ENCODE results near the gene RBM23. TPM values are rescaled to one million over a fixed set of nuclear protein-coding genes. Genes with fewer than 3 reads are reported as not detected.

Gene RBM23
- total RNA-seq, 1 experiment from 2014 or later, result 78.9 TPM

GRCh38 chr14:22929961-22930364 lies 11.0 kb upstream of the RBM23 start:
- Histone ChIP-seq H3K4me3 (ENCODE audit: low read length) (peak overlapping the region; percentile 90), H3K79me2 (ENCODE audit: low read length) (peaks cover 39% of the 10 kb centered on the region), H3F3A (ENCODE audit: low read length, unreplicated experiment) (no peaks in the 10 kb centered on the region), H3K9me3 (ENCODE audit: low read length) (no peaks in the 10 kb centered on the region), H3K9ac (ENCODE audit: low read length) (peak overlapping the region; percentile 29), H3K9me2 (replicated peaks; ENCODE audit: low read length) (no peaks in the 10 kb centered on the region), H2AFZ (ENCODE audit: low read length) (peak overlapping the region; percentile 53), H3K36me3 (ENCODE audit: low read depth, low read length) (peaks cover 8% of the 10 kb centered on the region; the same call in 1 of the 2 replicates), H3K27me3 (ENCODE audit: low read length) (no peaks in the 10 kb centered on the region), H3K4me1 (ENCODE audit: insufficient read depth, low read length) (peaks cover 30% of the 10 kb centered on the region), H4K20me1 (ENCODE audit: low read length) (no peaks in the 10 kb centered on the region), H3K4me2 (ENCODE audit: low read length) (peak overlapping the region; percentile 76), H3K27ac (ENCODE audit: low read length) (peak overlapping the region; percentile 3; the same call in 1 of the 2 replicates)
- ATAC-seq, result peak; percentile 1; the same call in 1 of the 2 replicates
- TF ChIP-seq EZH2phosphoT487 (IDR thresholded peaks at IDR 0.05; ENCODE audit: borderline replicate concordance, low read length) (no peak), CTCF (conservative IDR thresholded peaks at IDR 0.05; ENCODE audit: low read depth, low read length) (no peak)
- ChIA-PET POLR2A (ENCODE audit: unreplicated experiment) (interaction anchor here (0.6 to 1.0 kb wide), 4 partner anchors 10 to 641 kb away, joined by 3 to 7 read pairs (median 4); no protein-coding TSS in a partner anchor), CTCF (interaction anchor here (0.6 to 2.1 kb wide), 6 partner anchors 11 to 540 kb away, joined by 3 to 18 read pairs (median 8); partner anchors contain the start of genes AJUBA, HAUS4, NGDN and RBM23)
- intact Hi-C loops (cut with micrococcal nuclease), result loop anchor here (1.0 to 5.0 kb wide), 4 partner anchors 11 to 58 kb away; partner anchors contain the start of genes LRP10 and RBM23
- no peak for DNase-seq
- no TSS peak for BruUV-seq (replicated peaks)

- peak within 1 kb of the TSS; percentile 90 for H3K4me3 ChIP-seq (ENCODE audit: low read length)
- H3K4me1 ChIP-seq (ENCODE audit: insufficient read depth, low read length), result peaks cover 30% of the 10 kb centered on the region
- peaks cover 14% of the 10 kb centered on the region for H3K36me3 ChIP-seq (ENCODE audit: low read depth, low read length)
- H4K20me1 ChIP-seq (ENCODE audit: low read length), result no peaks in the 10 kb centered on the region
- ATAC-seq, result peak; percentile 90
- DNase-seq, result peak; percentile 99
- BruUV-seq (replicated peaks), result TSS peak; percentile 27
- POLR2A ChIA-PET (ENCODE audit: unreplicated experiment), result interaction anchor here (0.6 to 1.0 kb wide), 4 partner anchors 10 to 640 kb away, joined by 3 to 7 read pairs (median 4); no protein-coding TSS in a partner anchor
- peak within 1 kb of the TSS; percentile 96 for H3K9ac ChIP-seq (ENCODE audit: low read length)
- H2AFZ ChIP-seq (ENCODE audit: low read length), result peak within 1 kb of the TSS; percentile 65
- TF ChIP-seq CTCF (conservative IDR thresholded peaks at IDR 0.05; ENCODE audit: low read depth, low read length) (no peak), EZH2 (IDR thresholded peaks at IDR 0.05; ENCODE audit: low read length, unreplicated experiment) (no peak), EZH2phosphoT487 (IDR thresholded peaks at IDR 0.05; ENCODE audit: borderline replicate concordance, low read length) (no peak)
- no peaks in the 10 kb centered on the region for H3K27me3 ChIP-seq (ENCODE audit: low read length)
- no peaks in the 10 kb centered on the region for H3K9me2 ChIP-seq (replicated peaks; ENCODE audit: low read length)
- CTCF ChIA-PET, result interaction anchor here (0.6 to 2.1 kb wide), 5 partner anchors 11 to 540 kb away, joined by 3 to 18 read pairs (median 11); partner anchors contain the start of genes AJUBA, HAUS4, NGDN and RBM23
- intact Hi-C loops (cut with micrococcal nuclease), result loop anchor here (1.0 to 5.0 kb wide), 2 partner anchors 10 to 57 kb away; partner anchors contain the start of genes LRP10 and RBM23
- H3K79me2 ChIP-seq (ENCODE audit: low read length), result peaks cover 44% of the 10 kb centered on the region
- no peaks in the 10 kb centered on the region for H3K9me3 ChIP-seq (ENCODE audit: low read length)
- no peaks in the 10 kb centered on the region for H3F3A ChIP-seq (ENCODE audit: low read length, unreplicated experiment)
- peak within 1 kb of the TSS; percentile 93 for H3K4me2 ChIP-seq (ENCODE audit: low read length)
- peak within 1 kb of the TSS; percentile 54 for H3K27ac ChIP-seq (ENCODE audit: low read length)
Measured at GRCh38 chr14:22929104-22929960, 10.4 kb upstream of the RBM23 start, which contains the start of gene PRMT5. PRMT5 (minus strand) TSS chr14:22929376; CDS start chr14:22929361, 15 bp downstream.

Measured in PC-3 (cell line).